IMR-90 (cell line): ENCODE measurements around the gene RCL1.

Source experiments
- CHD1 ChIP-seq: IDR thresholded peaks from 2 replicates; pipeline ENCODE4 v1.6.1; 2012; ENCODE audit warnings: low read depth, low read length, improper control_type of control experiment
- CTCF ChIP-seq: conservative IDR thresholded peaks from 2 replicates; pipeline ENCODE4 v1.5.1; 2012; ENCODE audit warnings: mild to moderate bottlenecking, low read depth, low read length, improper control_type of control experiment
- MAFK ChIP-seq: IDR thresholded peaks from 2 replicates; pipeline ENCODE4 v1.6.1; 2012; ENCODE audit warnings: low read depth, low read length, improper control_type of control experiment
- RAD21 ChIP-seq: IDR thresholded peaks from 2 replicates; pipeline ENCODE4 v1.6.1; 2012; ENCODE audit warnings: low read length, improper control_type of control experiment
- USF2 ChIP-seq: fragments of 150-350 bp; IDR thresholded peaks from 2 replicates; pipeline ENCODE4 v1.6.1; 2017; ENCODE audit warnings: mild to moderate bottlenecking, antibody characterized with exemption, low read length, low read depth

- TF ChIP-seq CHD1 (peak; percentile 53; the same call in 1 of the 2 replicates), CTCF (no peak), MAFK (no peak), RAD21 (no peak), USF2 (no peak)
Measured at GRCh38 chr9:4833781-4834560, 41.2 kb downstream of the RCL1 start.
